PC-9 (cell line): ENCODE results near the gene PLA2G3. TPM values are rescaled to one million over a fixed set of nuclear protein-coding genes. Genes with fewer than 3 reads are reported as not detected.
A peak's percentile ranks its signal among the peaks of the same experiment; 100 is the strongest.

ENCODE experiments used
- BruUV-seq: library from RNA; stranded (reverse); fragments of 400-500 nt; replicated peaks from 2 replicates; lab custom pipeline; 2021; lab: Mats Ljungman, UMichigan
- CTCF ChIA-PET: fragments of 300-600 bp; sonication (Branson Sonifier 250); formaldehyde crosslinking; loops from one replicate; lab custom pipeline; 2022; ENCODE audit warnings: antibody characterized with exemption; lab: Charles Lee
- POLR2A ChIA-PET: fragments of 300-600 bp; sonication (Branson Sonifier 250); formaldehyde crosslinking; loops from one replicate; lab custom pipeline; 2022; ENCODE audit warnings: antibody characterized with exemption; ENCODE audit not compliant: unreplicated experiment; lab: Charles Lee
- DNase-seq, 2 experiments: peaks; one replicate each; pipeline versions ENCODE4 v3.0.0 to v3.0.0-alpha.2; 2015 to 2022; ENCODE audit warnings: mixed read lengths in 1 of 2
- H2AFZ ChIP-seq: fragments of 200-600 bp; sonication (generic); 2 replicates; pipeline ENCODE4 v1.8.1; 2017; ENCODE audit warnings: antibody characterized with exemption
- H3F3A ChIP-seq: fragments of 200-600 bp; sonication (generic); 2 replicates; pipeline ENCODE4 v1.8.1; 2017; ENCODE audit warnings: antibody characterized with exemption, mild to moderate bottlenecking, low read depth; ENCODE audit not compliant: insufficient read depth
- H3K27ac ChIP-seq: fragments of 200-600 bp; sonication (generic); 2 replicates; pipeline ENCODE4 v1.6.1; 2016; ENCODE audit warnings: mixed run types
- H3K27me3 ChIP-seq: fragments of 200-600 bp; sonication (generic); 2 replicates; pipeline ENCODE4 v1.6.1; 2016; ENCODE audit warnings: low read depth, mixed run types; ENCODE audit not compliant: insufficient read depth
- H3K36me3 ChIP-seq: fragments of 200-600 bp; sonication (generic); 2 replicates; pipeline ENCODE4 v1.6.1; 2016; ENCODE audit warnings: low read depth, mixed run types
- H3K4me1 ChIP-seq: fragments of 200-600 bp; sonication (generic); replicated peaks from 2 replicates; pipeline ENCODE4 v1.6.1; 2016; ENCODE audit warnings: mixed run types; ENCODE audit not compliant: insufficient read depth
- H3K4me2 ChIP-seq: fragments of 200-600 bp; sonication (generic); 2 replicates; pipeline ENCODE4 v1.6.1; 2017; ENCODE audit warnings: mixed run types
- H3K4me3 ChIP-seq: fragments of 200-600 bp; sonication (generic); 2 replicates; pipeline ENCODE4 v1.6.1; 2016; ENCODE audit warnings: mixed run types
- H3K79me2 ChIP-seq: fragments of 200-600 bp; sonication (generic); 2 replicates; pipeline ENCODE4 v1.6.1; 2017; ENCODE audit warnings: low read depth, mixed run types
- H3K9me2 ChIP-seq: fragments of 200-600 bp; sonication (generic); 2 replicates; pipeline ENCODE4 v1.8.1; 2017; ENCODE audit warnings: mild to moderate bottlenecking; ENCODE audit not compliant: insufficient read depth
- H3K9me3 ChIP-seq: fragments of 200-600 bp; sonication (generic); 2 replicates; pipeline ENCODE4 v1.8.1; 2016; ENCODE audit warnings: low read depth; ENCODE audit not compliant: insufficient read depth
- H4K20me1 ChIP-seq: fragments of 200-600 bp; sonication (generic); 2 replicates; pipeline ENCODE4 v1.8.1; 2017; ENCODE audit not compliant: insufficient read depth
- EZH2 ChIP-seq: fragments of 200-600 bp; sonication (generic); IDR thresholded peaks from 2 replicates; pipeline ENCODE4 v1.8.0; 2017; ENCODE audit warnings: antibody characterized with exemption, low read depth
- intact Hi-C: fragments of 100-400 bp; cut with micrococcal nuclease; formaldehyde crosslinking; loops from one replicate; pipeline ENCODE4 v1.10.0; 2022; ENCODE audit not compliant: unreplicated experiment
- total RNA-seq: library from RNA; stranded (reverse); gene quantifications from 2 replicates; pipeline ENCODE4 v1.2.3, GENCODE V29; 2021
- TF ChIP-seq, protein P1 (sequence below): fragments of 200-600 bp; sonication (generic); conservative IDR thresholded peaks from 2 replicates; pipeline ENCODE4 v1.6.1; 2017; ENCODE audit warnings: mixed run types, antibody characterized with exemption, mild to moderate bottlenecking, moderate library complexity

Gene PLA2G3
- total RNA-seq, 1 experiment from 2014 or later = not detected

DNA sequence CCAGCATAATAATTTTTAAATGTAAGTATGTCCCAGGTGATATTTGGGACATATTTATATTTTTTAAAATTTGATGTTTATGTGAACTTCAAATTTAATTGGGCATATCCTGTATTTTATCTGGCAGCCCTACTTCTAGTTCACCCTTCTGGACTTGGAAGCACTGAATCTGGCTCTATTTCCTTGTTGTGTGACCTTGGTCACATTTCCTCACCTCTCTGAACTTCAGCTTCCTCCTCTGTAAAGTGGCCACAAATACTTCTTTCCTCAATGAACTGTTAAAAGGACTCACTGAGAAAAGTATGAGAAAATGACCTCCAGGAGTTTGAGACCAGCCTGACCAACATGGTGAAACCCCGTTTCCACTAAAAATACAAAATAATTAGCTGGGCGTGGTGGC is 11.6 kb upstream of the PLA2G3 start:
- no TSS peak for BruUV-seq
- POLR2A ChIA-PET = no interaction called here
- Histone ChIP-seq H3K4me3 (no peak overlapping the region), H2AFZ (no peak overlapping the region), H3K9me2 (no peaks in the 10 kb centered on the region), H3K4me1 (0 out of 2 replicates have a peak, but pooled peaks cover 6% of the 10 kb centered on the region), H3K79me2 (no peaks in the 10 kb centered on the region), H3K27me3 (no peaks in the 10 kb centered on the region), H3K4me2 (no peak overlapping the region), H3F3A (no peaks in the 10 kb centered on the region), H3K9me3 (peaks cover 4% of the 10 kb centered on the region), H3K27ac (no peak overlapping the region), H3K36me3 (no peaks in the 10 kb centered on the region), H4K20me1 (no peaks in the 10 kb centered on the region)
- DNase-seq = no peak
- TF ChIP-seq, protein P1, sequence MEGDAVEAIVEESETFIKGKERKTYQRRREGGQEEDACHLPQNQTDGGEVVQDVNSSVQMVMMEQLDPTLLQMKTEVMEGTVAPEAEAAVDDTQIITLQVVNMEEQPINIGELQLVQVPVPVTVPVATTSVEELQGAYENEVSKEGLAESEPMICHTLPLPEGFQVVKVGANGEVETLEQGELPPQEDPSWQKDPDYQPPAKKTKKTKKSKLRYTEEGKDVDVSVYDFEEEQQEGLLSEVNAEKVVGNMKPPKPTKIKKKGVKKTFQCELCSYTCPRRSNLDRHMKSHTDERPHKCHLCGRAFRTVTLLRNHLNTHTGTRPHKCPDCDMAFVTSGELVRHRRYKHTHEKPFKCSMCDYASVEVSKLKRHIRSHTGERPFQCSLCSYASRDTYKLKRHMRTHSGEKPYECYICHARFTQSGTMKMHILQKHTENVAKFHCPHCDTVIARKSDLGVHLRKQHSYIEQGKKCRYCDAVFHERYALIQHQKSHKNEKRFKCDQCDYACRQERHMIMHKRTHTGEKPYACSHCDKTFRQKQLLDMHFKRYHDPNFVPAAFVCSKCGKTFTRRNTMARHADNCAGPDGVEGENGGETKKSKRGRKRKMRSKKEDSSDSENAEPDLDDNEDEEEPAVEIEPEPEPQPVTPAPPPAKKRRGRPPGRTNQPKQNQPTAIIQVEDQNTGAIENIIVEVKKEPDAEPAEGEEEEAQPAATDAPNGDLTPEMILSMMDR = no peak
- no peak for TF ChIP-seq EZH2
- intact Hi-C loops = no loop called here
- CTCF ChIA-PET = interaction anchor here (0.7 kb wide), 1 partner anchor 380 kb away, joined by 3 read pairs; no protein-coding TSS in a partner anchor

DNA sequence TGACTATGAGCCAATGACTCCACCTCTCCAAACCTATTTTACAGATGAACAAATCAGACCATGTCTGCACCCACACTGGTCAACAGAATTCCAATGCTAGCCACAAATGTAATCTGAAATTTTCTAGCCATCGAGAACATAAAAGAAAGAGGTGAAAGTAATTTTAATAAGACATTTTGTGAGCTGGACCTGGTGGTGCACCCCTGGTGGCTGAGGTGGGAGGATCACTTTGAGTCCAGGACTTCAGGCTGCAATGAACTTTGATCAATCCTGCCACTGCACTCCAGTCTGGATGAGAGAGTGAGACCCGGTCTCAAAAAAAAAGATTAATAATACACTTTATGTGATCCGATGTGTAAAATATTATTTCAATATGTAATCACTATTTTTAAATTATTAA is 10.3 kb upstream of the PLA2G3 start:
- POLR2A ChIA-PET = no interaction called here

DNA sequence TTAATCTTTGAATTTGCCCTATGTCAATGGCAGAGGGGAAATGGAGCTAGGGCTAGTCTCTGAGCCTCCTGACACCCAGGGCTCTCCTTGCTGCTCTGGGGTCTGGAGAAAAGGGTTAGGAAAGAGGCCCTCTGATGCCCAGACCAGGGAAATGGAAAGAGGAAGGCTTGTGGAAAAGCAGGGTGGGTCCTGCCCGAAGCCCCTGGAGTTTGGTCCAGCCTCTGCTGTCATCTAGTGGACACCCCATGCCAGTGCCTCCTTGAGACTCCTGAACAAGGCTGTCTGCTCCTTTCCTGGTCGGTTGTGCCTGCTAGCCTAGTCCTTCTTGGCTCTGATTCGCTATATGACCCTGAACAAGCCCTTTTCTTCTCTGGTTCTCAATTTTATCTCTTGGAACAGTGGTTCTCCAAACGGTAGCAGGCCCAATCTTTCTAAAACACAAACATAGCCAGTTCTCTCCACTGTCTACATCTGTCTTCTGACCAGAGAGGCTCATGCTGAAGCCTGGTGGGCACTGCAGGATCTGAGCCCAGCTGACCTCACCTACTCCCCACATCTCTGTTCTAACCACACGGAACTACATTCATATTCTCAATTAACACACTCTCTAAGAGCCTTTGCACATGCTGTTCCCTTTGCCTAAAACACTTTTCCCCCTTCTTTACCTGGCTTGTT is 8.8 kb upstream of the PLA2G3 start:
- 0 out of 2 replicates have a peak, but pooled peaks cover 6% of the 10 kb centered on the region for H3K4me1 ChIP-seq
- no peaks in the 10 kb centered on the region for H3K9me2 ChIP-seq
- no peaks in the 10 kb centered on the region for H3K36me3 ChIP-seq
- no peaks in the 10 kb centered on the region for H3K79me2 ChIP-seq
- ChIA-PET POLR2A (interaction anchor here (0.6 kb wide), 1 partner anchor 555 kb away, joined by 10 read pairs; no protein-coding TSS in a partner anchor), CTCF (interaction anchor here (0.6 to 0.7 kb wide), 3 partner anchors 42 to 363 kb away, joined by 3 to 7 read pairs (median 3); partner anchors contain the start of gene SELENOM)
- H3K9me3 ChIP-seq = peaks cover 15% of the 10 kb centered on the region
- no peak for TF ChIP-seq EZH2
- TF ChIP-seq, protein P1 = peak; percentile 97
- H4K20me1 ChIP-seq = no peaks in the 10 kb centered on the region
- H3K27ac ChIP-seq = no peak overlapping the region
- peak; percentile 60 to 71 for DNase-seq
- no TSS peak for BruUV-seq
- H3K27me3 ChIP-seq = no peaks in the 10 kb centered on the region
- peaks cover 4% of the 10 kb centered on the region; the same call in 1 of the 2 replicates for H3F3A ChIP-seq
- H3K4me3 ChIP-seq = no peak overlapping the region
- intact Hi-C loops = loop anchor here (1.0 to 2.0 kb wide), 5 partner anchors 42 to 202 kb away; partner anchors contain the start of gene SELENOM
- no peak overlapping the region for H3K4me2 ChIP-seq
- H2AFZ ChIP-seq = no peak overlapping the region

More for the DNA sequence above, 10.3 kb upstream of the PLA2G3 start:
- Histone ChIP-seq H3K4me2 (no peak overlapping the region), H2AFZ (no peak overlapping the region), H3K4me3 (no peak overlapping the region), H3F3A (no peaks in the 10 kb centered on the region), H3K27ac (no peak overlapping the region), H3K4me1 (0 out of 2 replicates have a peak, but pooled peaks cover 6% of the 10 kb centered on the region), H3K9me2 (no peaks in the 10 kb centered on the region), H3K9me3 (peaks cover 7% of the 10 kb centered on the region), H3K27me3 (no peaks in the 10 kb centered on the region), H3K79me2 (no peaks in the 10 kb centered on the region), H4K20me1 (no peaks in the 10 kb centered on the region), H3K36me3 (no peaks in the 10 kb centered on the region)
- TF ChIP-seq, protein P1 = peak; percentile 60
- TF ChIP-seq EZH2 = no peak
- BruUV-seq = no TSS peak
- CTCF ChIA-PET = no interaction called here
- intact Hi-C loops = no loop called here
- no peak for DNase-seq
